H9 (cell line): ENCODE data around the gene CD59. TPM values are rescaled to one million over a fixed set of nuclear protein-coding genes. Genes with fewer than 3 reads are reported as not detected.
"Not testable (repeated sequence)": the region's sequence is repeated elsewhere in the genome, so short reads cannot be mapped to it uniquely, and the experiment has no call there.

Source experiments
- DNase-seq: peaks from one replicate; pipeline ENCODE4 v3.0.0-alpha.2; 2017
- H2AFZ ChIP-seq: one replicate; pipeline ENCODE4 v1.6.1; 2013; ENCODE audit warnings: mild to moderate bottlenecking, low read length, control low read depth, moderate library complexity
- H2AK5ac ChIP-seq: 2 replicates; pipeline ENCODE4 v1.6.1; 2013; ENCODE audit warnings: low read length, control low read depth, mixed read lengths; ENCODE audit not compliant: insufficient read length
- H2BK120ac ChIP-seq: one replicate; pipeline ENCODE4 v1.6.1; 2013; ENCODE audit warnings: low read depth, mild to moderate bottlenecking, low read length, control low read depth, inconsistent platforms; ENCODE audit not compliant: poor library complexity, severe bottlenecking
- H2BK12ac ChIP-seq: 2 replicates; pipeline ENCODE4 v1.6.1; 2013; ENCODE audit warnings: low read length, control low read depth, mixed read lengths, low read depth; ENCODE audit not compliant: insufficient read length
- H2BK15ac ChIP-seq: 2 replicates; pipeline ENCODE4 v1.6.1; 2013; ENCODE audit warnings: low read depth, low read length, control low read depth
- H2BK20ac ChIP-seq: one replicate; pipeline ENCODE4 v1.6.1; 2013; ENCODE audit warnings: low read depth, mild to moderate bottlenecking, low read length, control low read depth, inconsistent platforms; ENCODE audit not compliant: poor library complexity, severe bottlenecking
- H2BK5ac ChIP-seq: 2 replicates; pipeline ENCODE4 v1.6.1; 2013; ENCODE audit warnings: low read length, control low read depth, mixed read lengths; ENCODE audit not compliant: insufficient read length
- H3K14ac ChIP-seq: 2 replicates; pipeline ENCODE4 v1.6.1; 2013; ENCODE audit warnings: low read length, control low read depth; ENCODE audit not compliant: insufficient read depth
- H3K18ac ChIP-seq: 2 replicates; pipeline ENCODE4 v1.6.1; 2013; ENCODE audit warnings: low read depth, mild to moderate bottlenecking, mixed read lengths, low read length, control low read depth; ENCODE audit not compliant: insufficient read length
- H3K23ac ChIP-seq: 2 replicates; pipeline ENCODE4 v1.6.1; 2013; ENCODE audit warnings: low read length, control low read depth, mixed read lengths, low read depth; ENCODE audit not compliant: insufficient read length
- H3K23me2 ChIP-seq: 2 replicates; pipeline ENCODE4 v1.6.1; 2013; ENCODE audit warnings: low read depth, mild to moderate bottlenecking, mixed read lengths, low read length, control low read depth; ENCODE audit not compliant: insufficient read length, poor library complexity, severe bottlenecking
- H3K27ac ChIP-seq: 2 replicates; pipeline ENCODE4 v1.5.1; 2013; ENCODE audit warnings: low read length, control low read depth, mixed read lengths, low read depth; ENCODE audit not compliant: insufficient read length
- H3K27me3 ChIP-seq: 2 replicates; pipeline ENCODE4 v1.6.1; 2013; ENCODE audit warnings: low read length, control low read depth, inconsistent platforms; ENCODE audit not compliant: insufficient read depth
- H3K4ac ChIP-seq: 2 replicates; pipeline ENCODE4 v1.6.1; 2013; ENCODE audit warnings: low read depth, mild to moderate bottlenecking, control low read depth, inconsistent platforms, low read length, moderate library complexity
- H3K4me1 ChIP-seq: 2 replicates; pipeline ENCODE4 v1.6.1; 2013; ENCODE audit warnings: low read length, control low read depth, inconsistent platforms; ENCODE audit not compliant: insufficient read depth
- H3K4me2 ChIP-seq: 2 replicates; pipeline ENCODE4 v1.6.1; 2013; ENCODE audit warnings: low read length, control low read depth, mixed read lengths; ENCODE audit not compliant: insufficient read length, insufficient read depth
- H3K56ac ChIP-seq: 2 replicates; pipeline ENCODE4 v1.6.1; 2013; ENCODE audit warnings: low read depth, mild to moderate bottlenecking, mixed read lengths, low read length, control low read depth; ENCODE audit not compliant: insufficient read length
- H3K79me1 ChIP-seq: 2 replicates; pipeline ENCODE4 v1.6.1; 2013; ENCODE audit warnings: low read depth, mild to moderate bottlenecking, moderate library complexity, low read length, control low read depth, inconsistent platforms; ENCODE audit not compliant: insufficient read depth, poor library complexity, severe bottlenecking
- H3K79me2 ChIP-seq: 2 replicates; pipeline ENCODE4 v1.6.1; 2013; ENCODE audit warnings: low read length, control low read depth, inconsistent platforms; ENCODE audit not compliant: insufficient read depth
- H3K9ac ChIP-seq: 2 replicates; pipeline ENCODE4 v1.6.1; 2013; ENCODE audit warnings: low read length, control low read depth, mixed read lengths; ENCODE audit not compliant: insufficient read length; ENCODE audit errors: extremely low read depth
- H3K9me3 ChIP-seq: one replicate; pipeline ENCODE4 v1.6.1; 2013; ENCODE audit warnings: low read depth, low read length, inconsistent platforms; ENCODE audit not compliant: control insufficient read depth
- H3T11ph ChIP-seq: one replicate; pipeline ENCODE4 v1.6.1; 2013; ENCODE audit warnings: mild to moderate bottlenecking, low read length, control low read depth, inconsistent platforms
- H4K20me1 ChIP-seq: one replicate; pipeline ENCODE4 v1.6.1; 2013; ENCODE audit not compliant: control insufficient read depth, insufficient read length, insufficient read depth
- H4K5ac ChIP-seq: 2 replicates; pipeline ENCODE4 v1.6.1; 2013; ENCODE audit warnings: low read depth, mild to moderate bottlenecking, mixed read lengths, low read length, control low read depth; ENCODE audit not compliant: insufficient read length
- H4K8ac ChIP-seq: replicated peaks from 2 replicates; pipeline ENCODE4 v1.6.1; 2013; ENCODE audit warnings: low read length, control low read depth, mixed read lengths, low read depth; ENCODE audit not compliant: insufficient read length
- H4K91ac ChIP-seq: 2 replicates; pipeline ENCODE4 v1.6.1; 2013; ENCODE audit warnings: low read depth, mild to moderate bottlenecking, moderate library complexity, mixed read lengths, low read length, control low read depth; ENCODE audit not compliant: insufficient read length
- H3K27ac Mint-ChIP-seq, 3 experiments: 2 replicates in 2 of 3; 3 replicates in 1 of 3; pipeline ENCODE4 v1.8.0; 2020 to 2021; ENCODE audit warnings: mixed read lengths in 3 of 3, mild to moderate bottlenecking in 1 of 3, moderate library complexity in 1 of 3
- H3K27me3 Mint-ChIP-seq: 2 replicates; pipeline ENCODE4 v1.8.0; 2021; ENCODE audit warnings: low read depth, mild to moderate bottlenecking, moderate library complexity, mixed read lengths
- H3K36me3 Mint-ChIP-seq, 3 experiments: 2 replicates in 2 of 3; 3 replicates in 1 of 3; pipeline ENCODE4 v1.8.0; 2020 to 2021; ENCODE audit warnings: low read depth in 3 of 3, mixed read lengths in 3 of 3; ENCODE audit not compliant: insufficient read depth in 1 of 3
- H3K4me1 Mint-ChIP-seq, 2 experiments: 2 replicates each; pipeline ENCODE4 v1.8.0; 2020; ENCODE audit warnings: mixed read lengths in 2 of 2
- H3K4me3 Mint-ChIP-seq, 2 experiments: 2 replicates in 1 of 2; 3 replicates in 1 of 2; pipeline ENCODE4 v1.8.0; 2020 to 2021; ENCODE audit warnings: mild to moderate bottlenecking in 2 of 2, mixed read lengths in 2 of 2, moderate library complexity in 1 of 2
- H3K9me3 Mint-ChIP-seq, 2 experiments: 2 replicates in 1 of 2; 3 replicates in 1 of 2; pipeline ENCODE4 v1.8.0; 2020; ENCODE audit warnings: mild to moderate bottlenecking in 2 of 2, mixed read lengths in 2 of 2, moderate library complexity in 1 of 2
- WGBS: extraction: QIAGEN DNeasy Blood & Tissue Kit; methylation state at CpG from one replicate; pipeline ENCODE4 v1.1.7; 2013; ENCODE audit warnings: missing lambda C conversion rate, low lambda C conversion rate, mixed read lengths; ENCODE audit not compliant: insufficient read length; ENCODE audit errors: extremely low coverage; 5-methylcytosine and 5-hydroxymethylcytosine counted together
- total RNA-seq: library from RNA; stranded (reverse); gene quantifications from 2 replicates; pipeline ENCODE4 v1.2.1, GENCODE V29; 2021
- TF ChIP-seq, protein P1 (sequence below): fragments of 200-600 bp; sonication (generic); conservative IDR thresholded peaks from 3 replicates; pipeline ENCODE4 v1.8.0; 2021; ENCODE audit warnings: antibody characterized with exemption, mild to moderate bottlenecking

CD59 gene
- total RNA-seq, 1 experiment from 2014 or later, result 91.5 TPM

DNA sequence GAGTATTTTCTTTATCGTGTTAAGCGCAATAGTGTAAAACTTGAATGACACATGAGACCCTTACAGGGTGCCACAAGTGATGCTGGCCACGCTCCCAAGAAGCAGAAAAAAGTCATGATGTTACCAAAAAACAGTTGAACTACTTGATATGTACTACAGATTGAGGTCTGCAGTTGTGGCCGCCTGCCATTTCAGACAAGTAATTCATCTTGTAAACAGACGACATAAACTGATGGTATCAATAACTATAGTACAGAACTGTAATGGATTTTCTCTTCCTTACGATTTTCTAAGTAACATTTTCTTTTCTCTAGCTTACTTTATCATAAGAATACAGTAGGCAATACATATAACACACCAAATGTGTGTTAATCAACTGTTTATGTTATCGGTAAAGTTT lies 5.5 kb downstream of the CD59 start:
- Mint-ChIP-seq H3K27ac (no peak overlapping the region), H3K9me3 (peaks cover 3 to 4% of the 10 kb centered on the region in 2 experiments; a peak in 2 of 5 replicates), H3K36me3 (peaks cover 4 to 15% (median 10%) of the 10 kb centered on the region in 3 experiments; a peak in 6 of 7 replicates), H3K27me3 (peaks cover 6% of the 10 kb centered on the region), H3K4me3 (no peak overlapping the region), H3K4me1 (peaks cover 22% of the 10 kb centered on the region in 2 experiments)
- Histone ChIP-seq H4K20me1 (no peaks in the 10 kb centered on the region), H2BK15ac (no peak overlapping the region), H3K4me1 (no peaks in the 10 kb centered on the region), H4K5ac (no peak overlapping the region), H3K9me3 (no peaks in the 10 kb centered on the region), H2BK12ac (no peak overlapping the region), H3K79me2 (no peaks in the 10 kb centered on the region; the same call in 1 of the 2 replicates), H4K91ac (no peak overlapping the region), H3T11ph (no peak overlapping the region), H2BK20ac (no peak overlapping the region), H3K23ac (no peak overlapping the region), H2AFZ (no peak overlapping the region), H2AK5ac (no peak overlapping the region), H2BK120ac (no peak overlapping the region), H3K27ac (no peak overlapping the region), H3K18ac (no peak overlapping the region), H3K27me3 (no peaks in the 10 kb centered on the region; the same call in 1 of the 2 replicates), H3K56ac (no peak overlapping the region), H3K79me1 (peaks cover 3% of the 10 kb centered on the region), H4K8ac (no peak overlapping the region), H3K4me2 (no peak overlapping the region), H3K14ac (no peak overlapping the region), H3K4ac (no peak overlapping the region), H2BK5ac (no peak overlapping the region), H3K23me2 (no peaks in the 10 kb centered on the region), H3K9ac (no peak overlapping the region)
- no peak for DNase-seq
- TF ChIP-seq, protein P1, sequence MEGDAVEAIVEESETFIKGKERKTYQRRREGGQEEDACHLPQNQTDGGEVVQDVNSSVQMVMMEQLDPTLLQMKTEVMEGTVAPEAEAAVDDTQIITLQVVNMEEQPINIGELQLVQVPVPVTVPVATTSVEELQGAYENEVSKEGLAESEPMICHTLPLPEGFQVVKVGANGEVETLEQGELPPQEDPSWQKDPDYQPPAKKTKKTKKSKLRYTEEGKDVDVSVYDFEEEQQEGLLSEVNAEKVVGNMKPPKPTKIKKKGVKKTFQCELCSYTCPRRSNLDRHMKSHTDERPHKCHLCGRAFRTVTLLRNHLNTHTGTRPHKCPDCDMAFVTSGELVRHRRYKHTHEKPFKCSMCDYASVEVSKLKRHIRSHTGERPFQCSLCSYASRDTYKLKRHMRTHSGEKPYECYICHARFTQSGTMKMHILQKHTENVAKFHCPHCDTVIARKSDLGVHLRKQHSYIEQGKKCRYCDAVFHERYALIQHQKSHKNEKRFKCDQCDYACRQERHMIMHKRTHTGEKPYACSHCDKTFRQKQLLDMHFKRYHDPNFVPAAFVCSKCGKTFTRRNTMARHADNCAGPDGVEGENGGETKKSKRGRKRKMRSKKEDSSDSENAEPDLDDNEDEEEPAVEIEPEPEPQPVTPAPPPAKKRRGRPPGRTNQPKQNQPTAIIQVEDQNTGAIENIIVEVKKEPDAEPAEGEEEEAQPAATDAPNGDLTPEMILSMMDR, result no peak
- WGBS, result no CpG with 5 or more reads among the region's 7 CpGs

DNA sequence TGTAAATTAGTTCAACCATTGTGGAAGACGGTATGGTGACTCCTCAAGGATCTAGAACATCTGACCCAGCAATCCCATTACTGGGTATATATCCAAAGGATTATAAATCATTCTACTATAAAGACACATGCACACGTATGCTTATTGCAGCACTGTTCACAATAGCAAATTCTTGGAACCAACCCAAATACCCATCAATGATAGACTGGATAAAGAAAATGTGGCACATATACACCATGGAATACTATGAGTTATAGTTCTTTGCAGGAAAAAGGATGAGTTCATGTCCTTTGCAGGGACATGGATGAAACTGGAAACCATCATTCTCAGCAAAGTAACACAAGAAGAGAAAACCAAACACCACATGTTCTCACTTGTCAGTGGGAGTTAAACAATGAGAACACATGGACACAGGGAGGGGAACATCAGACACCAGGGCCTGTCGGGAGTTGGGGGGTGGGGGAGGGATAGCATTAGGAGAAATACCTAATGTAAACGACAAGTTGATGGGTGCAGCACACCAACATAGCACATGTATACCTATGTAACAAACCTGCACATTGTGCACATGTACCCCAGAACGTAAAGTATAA lies 7.1 kb downstream of the CD59 start:
- H3K4me3 Mint-ChIP-seq, H2BK20ac ChIP-seq, H4K8ac ChIP-seq, H3K4me1 ChIP-seq, H3T11ph ChIP-seq, H3K79me1 ChIP-seq, H4K91ac ChIP-seq, H3K9me3 Mint-ChIP-seq, H3K27ac ChIP-seq, H3K23me2 ChIP-seq, H3K27ac Mint-ChIP-seq, H3K56ac ChIP-seq, H3K9me3 ChIP-seq, H2BK12ac ChIP-seq, H3K79me2 ChIP-seq, H3K27me3 ChIP-seq, H4K20me1 ChIP-seq, H2AK5ac ChIP-seq, H2AFZ ChIP-seq, H3K4ac ChIP-seq, H2BK15ac ChIP-seq, H4K5ac ChIP-seq, H3K27me3 Mint-ChIP-seq, H3K18ac ChIP-seq, H3K9ac ChIP-seq, H3K4me2 ChIP-seq, DNase-seq, H3K14ac ChIP-seq, H2BK120ac ChIP-seq, H3K23ac ChIP-seq, H2BK5ac ChIP-seq: not testable (repeated sequence)
- no CpG with 5 or more reads among the region's 5 CpGs for WGBS
- peaks cover 17 to 19% of the 10 kb centered on the region in 2 experiments for H3K4me1 Mint-ChIP-seq
- H3K36me3 Mint-ChIP-seq, result peaks cover 4 to 15% (median 10%) of the 10 kb centered on the region in 3 experiments; a peak in 6 of 7 replicates
